ENCODE measurements around the gene SLC16A12. TPM values are rescaled to one million over a fixed set of nuclear protein-coding genes. Genes with fewer than 3 reads are reported as not detected.

Gene SLC16A12
- polyA plus RNA-seq, 1 donor (not counting 4 experiments of a cell fraction or from before 2014, with no cell fraction given), result 0.10 TPM

- TF ChIP-seq EZH2 (IDR thresholded peaks at IDR 0.05; ENCODE audit: low read length) (no peak), CTCF (optimal IDR thresholded peaks at IDR 0.05 in 1 of 3, IDR thresholded peaks at IDR 0.05 in 1 of 3, conservative IDR thresholded peaks at IDR 0.05 in 1 of 3; ENCODE audit: extremely low read depth in 1 of 3, insufficient read depth in 2 of 3, low read length in 3 of 3) (no peak)
- H3K79me2 ChIP-seq (ENCODE audit: control insufficient read depth, insufficient read depth, low read length), result no peaks in the 10 kb centered on the region
- no peaks in the 10 kb centered on the region for H3K4me1 ChIP-seq (ENCODE audit: control insufficient read depth, extremely low read depth, insufficient read depth, low read length)
- no peak overlapping the region for H3K4me3 ChIP-seq (ENCODE audit: control insufficient read depth in 2 of 3, extremely low read depth in 1 of 3, insufficient read depth in 2 of 3, low read depth in 1 of 3, low read length in 3 of 3)
- H3K36me3 ChIP-seq (ENCODE audit: control insufficient read depth in 2 of 2, extremely low read depth in 1 of 2, insufficient read depth in 2 of 2, low read length in 2 of 2), result no peaks in the 10 kb centered on the region
- FAIRE-seq (no peak), DNase-seq (ENCODE audit: low read depth, low spot score) (no peak)
- dilution Hi-C loops (cut with MboI; ENCODE audit: extremely low pct_ligation_motif_present, low sequenced_read_pairs), result no loop called here
- no peaks in the 10 kb centered on the region for H3K9me3 ChIP-seq (ENCODE audit: control insufficient read depth, low read depth, low read length)
- no peaks in the 10 kb centered on the region for H4K20me1 ChIP-seq (ENCODE audit: control insufficient read depth, extremely low read depth, insufficient read depth, low read length)
- no peak overlapping the region for H2AFZ ChIP-seq (ENCODE audit: control insufficient read depth, low read length)
- no peaks in the 10 kb centered on the region for H3K27me3 ChIP-seq (ENCODE audit: control insufficient read depth, extremely low read depth, insufficient read depth, low read length)
- no peak overlapping the region for H3K9ac ChIP-seq (ENCODE audit: control insufficient read depth, extremely low read depth, insufficient read depth, low read length)
- no peak overlapping the region for H3K27ac ChIP-seq (ENCODE audit: control insufficient read depth, insufficient read depth, low read length)
- no peak overlapping the region for H3K4me2 ChIP-seq (ENCODE audit: control insufficient read depth, extremely low read depth, insufficient read depth, low read depth, low read length)
- H3K9me1 ChIP-seq (ENCODE audit: control insufficient read depth, extremely low read depth, insufficient read depth, low read length), result no peaks in the 10 kb centered on the region
Measured at GRCh38 chr10:89563311-89563710, 27.9 kb upstream of the SLC16A12 start.

GRCh38 chr10:89556600-89556999 lies 21.2 kb upstream of the SLC16A12 start:
- no peak for FAIRE-seq
- TF ChIP-seq EZH2 (IDR thresholded peaks at IDR 0.05; ENCODE audit: low read length) (no peak), CTCF (optimal IDR thresholded peaks at IDR 0.05 in 1 of 3, IDR thresholded peaks at IDR 0.05 in 1 of 3, conservative IDR thresholded peaks at IDR 0.05 in 1 of 3; ENCODE audit: extremely low read depth in 1 of 3, insufficient read depth in 2 of 3, low read length in 3 of 3) (no peak)
- dilution Hi-C loops (cut with MboI; ENCODE audit: extremely low pct_ligation_motif_present, low sequenced_read_pairs), result no loop called here
- H3K9ac ChIP-seq (ENCODE audit: control insufficient read depth, extremely low read depth, insufficient read depth, low read length), result no peak overlapping the region
- H3K36me3 ChIP-seq (ENCODE audit: control insufficient read depth in 2 of 2, extremely low read depth in 1 of 2, insufficient read depth in 2 of 2, low read length in 2 of 2), result no peaks in the 10 kb centered on the region
- H2AFZ ChIP-seq (ENCODE audit: control insufficient read depth, low read length), result no peak overlapping the region
- no peaks in the 10 kb centered on the region for H3K9me1 ChIP-seq (ENCODE audit: control insufficient read depth, extremely low read depth, insufficient read depth, low read length)
- peaks cover 10% of the 10 kb centered on the region for H3K4me1 ChIP-seq (ENCODE audit: control insufficient read depth, extremely low read depth, insufficient read depth, low read length)
- H4K20me1 ChIP-seq (ENCODE audit: control insufficient read depth, extremely low read depth, insufficient read depth, low read length), result no peaks in the 10 kb centered on the region
- no peaks in the 10 kb centered on the region for H3K27me3 ChIP-seq (ENCODE audit: control insufficient read depth, extremely low read depth, insufficient read depth, low read length)
- no peaks in the 10 kb centered on the region for H3K79me2 ChIP-seq (ENCODE audit: control insufficient read depth, insufficient read depth, low read length)
- H3K27ac ChIP-seq (ENCODE audit: control insufficient read depth, insufficient read depth, low read length), result no peak overlapping the region
- H3K4me2 ChIP-seq (ENCODE audit: control insufficient read depth, extremely low read depth, insufficient read depth, low read depth, low read length), result no peak overlapping the region
- DNase-seq (ENCODE audit: low read depth, low spot score), result no peak
- no peaks in the 10 kb centered on the region for H3K9me3 ChIP-seq (ENCODE audit: control insufficient read depth, low read depth, low read length)
- no peak overlapping the region for H3K4me3 ChIP-seq (ENCODE audit: control insufficient read depth in 2 of 3, extremely low read depth in 1 of 3, insufficient read depth in 2 of 3, low read depth in 1 of 3, low read length in 3 of 3)

Data from keratinocyte (primary cell).